Stimulated activated CD8-positive, alpha-beta memory T cell treated with anti-CD3 and anti-CD28 coated beads, Interleukin-4, amount 100 ng/mL, for 1 hour (primary cell): ENCODE measurements around the gene FBN3.
"Not testable (repeated sequence)": the region's sequence is repeated elsewhere in the genome, so short reads cannot be mapped to it uniquely, and the experiment has no call there.

Experiments used
- DNase-seq, 2 donors: peaks; one replicate each; pipeline ENCODE4 v3.0.0-alpha.2; 2020; ENCODE audit warnings: low read depth in 2 of 2, low spot score in 1 of 2

FBN3 gene

DNA sequence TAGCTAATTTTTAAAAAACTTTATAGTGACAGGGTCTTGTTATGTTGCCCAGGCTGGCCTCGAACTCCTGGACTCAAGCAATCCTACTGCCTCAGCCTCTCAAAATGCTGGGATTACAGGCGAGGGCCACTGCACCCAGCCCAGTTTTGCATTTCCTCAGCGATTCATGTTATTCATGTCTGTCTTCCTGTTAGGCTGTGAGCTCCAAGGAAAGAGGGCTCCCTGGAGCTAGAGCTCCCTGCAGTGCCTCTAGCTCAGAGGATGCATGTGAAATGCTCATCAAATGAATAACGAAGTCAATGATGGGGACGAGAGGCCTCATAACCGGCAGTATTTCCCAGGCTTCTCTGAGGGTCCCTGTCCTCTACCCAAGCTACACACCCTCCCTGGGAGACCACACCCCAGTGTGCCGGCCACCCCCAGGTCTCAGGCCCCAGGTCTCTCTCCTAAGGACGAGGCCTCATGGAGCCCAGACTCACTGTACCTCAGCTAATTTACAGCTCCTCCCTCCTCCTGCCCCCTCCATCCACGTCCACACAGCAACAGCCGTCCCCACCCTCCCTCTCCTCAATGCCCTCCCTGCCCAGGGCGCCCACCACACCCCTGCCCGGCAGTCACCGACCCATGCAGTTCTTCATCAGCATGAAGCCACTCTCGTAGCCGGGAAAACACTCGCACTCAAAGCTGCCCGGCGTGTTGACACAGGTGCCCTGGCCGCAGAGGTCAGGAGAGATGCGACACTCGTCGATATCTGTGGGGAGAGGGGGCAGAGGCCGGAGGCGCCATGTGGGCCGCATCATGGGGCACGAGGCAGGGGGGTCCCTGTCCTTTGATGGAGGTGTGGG is 28.5 kb downstream of the FBN3 start:
- DNase-seq = no peak

DNA sequence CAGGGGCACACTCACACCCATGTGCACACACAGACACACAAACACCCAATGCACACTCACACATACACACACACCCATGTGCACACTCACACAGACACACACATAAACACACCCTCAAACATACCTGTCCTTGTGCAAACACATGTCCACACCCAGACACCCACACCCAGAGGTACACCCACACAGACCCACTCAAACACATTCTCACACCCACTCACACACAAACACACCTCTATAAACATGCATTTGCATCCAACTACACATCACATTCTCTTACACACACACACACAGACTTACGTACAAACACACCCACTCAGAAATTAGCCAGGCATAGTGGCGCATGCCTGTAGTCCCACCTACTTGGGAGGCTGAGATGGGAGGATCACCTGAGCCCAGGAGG is 31.4 kb downstream of the FBN3 start:
- DNase-seq = no peak

DNA sequence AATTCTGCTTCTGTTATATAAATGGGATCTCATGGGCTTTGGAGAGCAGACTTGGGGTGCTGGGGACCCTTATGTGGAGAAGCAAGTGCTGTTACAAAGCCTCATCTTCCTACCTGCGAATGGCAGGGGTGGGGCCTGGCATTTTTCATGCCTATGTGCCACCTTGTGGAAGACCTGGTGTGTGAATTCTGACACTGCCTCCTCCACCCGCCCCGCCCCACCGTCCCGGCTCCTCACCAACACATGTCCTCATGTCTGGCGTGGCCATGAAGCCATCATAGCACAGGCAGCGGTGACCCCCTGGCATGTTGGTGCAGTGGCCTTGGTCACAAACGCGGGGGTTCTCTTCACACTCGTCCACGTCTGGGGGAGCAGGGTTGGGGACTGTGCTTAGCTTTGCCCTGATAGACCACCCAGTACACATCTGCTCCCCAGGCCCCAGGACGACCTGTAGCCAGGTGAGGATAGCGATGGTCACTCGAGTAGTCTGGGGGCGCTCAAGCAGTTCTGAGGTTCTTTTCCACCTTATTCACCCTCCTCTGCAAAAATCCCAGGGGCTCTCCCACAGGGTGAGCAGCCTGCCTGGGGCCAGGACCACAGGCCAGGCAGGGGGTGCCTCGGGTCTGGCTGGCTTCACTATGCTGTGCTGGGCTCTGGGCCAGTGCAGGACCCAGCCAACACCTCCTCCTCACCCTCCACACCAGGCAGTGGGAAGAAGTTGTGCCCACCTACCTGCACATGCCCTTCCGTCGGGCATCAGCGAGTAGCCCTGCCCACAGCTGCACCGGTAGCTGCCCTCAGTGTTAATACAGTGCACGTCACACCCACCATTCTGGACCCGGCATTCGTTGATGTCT is 32.7 kb downstream of the FBN3 start:
- no peak for DNase-seq

DNA sequence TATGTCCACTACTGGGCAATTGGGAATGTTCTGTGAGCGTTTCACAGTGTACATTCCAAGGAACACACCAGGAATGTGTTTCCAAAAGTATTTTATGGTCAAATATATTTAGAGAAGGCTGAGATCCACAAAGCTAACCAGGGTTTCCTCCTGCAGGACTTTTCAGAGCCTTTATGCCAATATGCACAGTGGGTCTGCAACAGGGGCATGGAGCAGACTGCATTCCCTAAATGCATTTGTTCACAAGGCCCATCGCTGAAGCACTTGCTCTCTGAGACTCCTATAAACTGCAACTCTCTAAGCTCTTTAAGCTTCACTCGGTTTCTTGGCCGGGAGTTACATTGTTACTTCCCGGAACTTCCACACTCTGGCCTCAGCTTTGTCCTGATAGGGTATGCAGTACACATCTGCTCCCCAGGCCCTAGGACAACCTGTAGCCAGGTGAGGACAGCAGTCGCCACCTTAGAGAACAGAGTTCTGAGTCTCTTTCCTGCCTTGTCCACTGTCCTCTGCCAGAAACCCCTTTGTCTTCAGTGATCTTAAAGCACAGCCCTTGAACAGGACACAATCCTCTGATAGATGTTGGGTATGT is 33.5 kb downstream of the FBN3 start:
- DNase-seq = no peak

DNA sequence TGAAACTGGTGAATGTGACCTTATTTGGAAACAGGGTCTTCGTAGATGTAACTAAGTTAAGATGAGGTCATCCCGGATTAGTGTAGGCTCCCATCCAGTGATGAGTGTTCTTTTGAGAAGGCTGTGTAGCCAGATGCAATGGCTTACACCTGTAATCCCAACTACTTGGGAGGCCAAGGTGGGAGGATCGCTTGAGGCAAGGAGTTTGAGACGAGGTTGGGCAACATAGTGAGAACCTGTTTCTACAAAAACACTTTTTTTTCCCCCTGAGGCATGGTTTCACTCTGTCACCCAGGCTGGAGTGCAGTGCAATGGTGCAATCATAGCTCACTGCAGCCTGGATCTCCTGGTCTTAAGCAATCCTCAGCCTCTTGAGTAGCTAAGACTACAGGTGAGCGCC is 36.4 kb downstream of the FBN3 start:
- DNase-seq = no peak

DNA sequence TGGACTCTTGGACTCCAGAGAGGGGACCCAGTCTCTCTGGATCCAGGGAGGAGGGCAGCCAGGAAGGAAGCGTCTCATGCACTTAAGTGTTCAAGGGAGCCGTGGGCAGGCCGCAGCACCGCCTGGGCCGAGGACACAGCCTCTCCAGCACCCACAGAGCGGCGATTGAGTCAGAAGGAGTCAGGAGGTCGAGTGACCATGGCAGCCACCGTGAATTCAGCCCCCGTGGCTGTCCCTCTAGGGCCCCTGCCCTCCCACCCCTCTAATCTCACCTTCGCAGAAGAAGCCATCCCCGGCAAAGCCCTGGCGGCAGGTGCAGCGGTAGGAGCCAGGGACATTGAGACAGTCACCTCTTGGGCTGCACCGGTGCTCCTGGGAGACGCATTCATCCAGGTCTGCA is 38.0 kb downstream of the FBN3 start:
- DNase-seq = no peak

DNA sequence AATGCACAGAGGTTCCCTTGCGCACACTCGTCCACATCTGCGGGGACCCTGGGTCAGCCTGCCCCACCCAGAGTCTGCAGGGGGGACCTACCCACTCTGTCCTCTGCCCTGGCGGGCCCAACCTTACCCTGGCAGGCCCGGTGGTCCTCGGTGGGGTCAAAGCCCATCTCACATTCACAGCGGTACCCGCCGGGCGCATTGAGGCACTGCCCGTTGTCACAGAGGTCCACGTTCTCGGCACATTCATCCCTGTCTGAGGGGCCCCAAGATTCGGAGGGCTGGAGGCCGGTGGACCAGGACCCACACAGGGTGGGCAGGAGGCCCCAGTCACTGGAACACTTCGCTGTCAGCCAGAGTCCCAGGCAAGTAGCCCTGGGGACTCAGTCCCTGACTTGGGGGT is 38.5 kb downstream of the FBN3 start:
- DNase-seq = no peak

DNA sequence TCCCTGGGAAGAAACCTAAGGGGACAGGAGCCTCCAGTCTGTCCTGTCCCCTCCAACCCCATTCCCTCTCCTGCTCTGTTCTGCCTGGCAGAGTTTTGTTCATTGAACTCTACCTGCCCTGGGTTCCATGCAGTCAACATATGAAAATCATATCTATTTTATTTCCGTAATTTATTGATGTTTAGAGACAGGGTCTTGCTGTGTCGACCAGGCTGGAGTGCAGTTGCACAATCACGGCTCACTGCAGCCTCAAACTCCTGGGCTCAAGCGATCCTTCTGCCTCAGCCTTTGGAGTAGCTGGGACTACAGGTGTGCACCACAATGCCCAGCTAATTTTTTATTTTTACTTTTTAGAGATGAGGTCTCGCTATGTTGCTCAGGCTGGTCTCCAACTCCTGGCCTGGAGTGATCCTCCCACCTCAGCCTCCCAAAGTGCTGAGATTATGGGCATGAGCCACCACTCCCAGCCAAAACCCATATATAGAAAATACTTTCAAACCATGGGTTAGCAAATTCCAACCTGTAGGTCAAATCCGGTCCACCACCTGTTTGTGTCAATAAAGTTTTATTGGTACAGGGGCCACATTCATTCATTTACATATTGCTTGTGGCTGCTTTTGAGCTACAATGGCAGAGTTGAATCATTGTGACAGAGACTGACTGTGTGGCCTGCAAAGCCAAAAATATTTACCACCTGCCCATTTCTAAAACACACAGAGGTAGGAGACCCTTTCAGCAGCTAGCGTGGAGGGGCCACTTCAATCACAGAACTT is 39.3 kb downstream of the FBN3 start:
- DNase-seq = no peak

DNA sequence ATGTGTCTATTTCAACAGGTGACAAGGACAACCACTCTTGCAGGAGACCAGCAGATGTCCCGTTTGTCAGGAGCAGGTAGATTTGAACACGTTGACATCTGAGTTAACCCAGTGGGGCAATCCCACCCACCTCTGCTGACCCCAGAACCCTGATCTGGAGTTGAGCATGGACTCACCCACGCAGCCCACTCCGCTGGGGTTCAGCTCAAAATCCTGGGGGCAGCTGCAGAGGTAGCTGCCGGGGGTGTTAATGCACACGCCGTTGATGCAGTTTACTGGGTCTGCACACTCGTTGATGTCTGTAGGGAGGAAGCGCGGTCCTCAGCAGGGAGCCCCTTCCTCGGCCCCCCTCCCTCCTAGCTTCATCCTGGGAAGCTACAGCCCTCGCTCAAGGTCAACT is 39.9 kb downstream of the FBN3 start:
- no peak for DNase-seq

DNA sequence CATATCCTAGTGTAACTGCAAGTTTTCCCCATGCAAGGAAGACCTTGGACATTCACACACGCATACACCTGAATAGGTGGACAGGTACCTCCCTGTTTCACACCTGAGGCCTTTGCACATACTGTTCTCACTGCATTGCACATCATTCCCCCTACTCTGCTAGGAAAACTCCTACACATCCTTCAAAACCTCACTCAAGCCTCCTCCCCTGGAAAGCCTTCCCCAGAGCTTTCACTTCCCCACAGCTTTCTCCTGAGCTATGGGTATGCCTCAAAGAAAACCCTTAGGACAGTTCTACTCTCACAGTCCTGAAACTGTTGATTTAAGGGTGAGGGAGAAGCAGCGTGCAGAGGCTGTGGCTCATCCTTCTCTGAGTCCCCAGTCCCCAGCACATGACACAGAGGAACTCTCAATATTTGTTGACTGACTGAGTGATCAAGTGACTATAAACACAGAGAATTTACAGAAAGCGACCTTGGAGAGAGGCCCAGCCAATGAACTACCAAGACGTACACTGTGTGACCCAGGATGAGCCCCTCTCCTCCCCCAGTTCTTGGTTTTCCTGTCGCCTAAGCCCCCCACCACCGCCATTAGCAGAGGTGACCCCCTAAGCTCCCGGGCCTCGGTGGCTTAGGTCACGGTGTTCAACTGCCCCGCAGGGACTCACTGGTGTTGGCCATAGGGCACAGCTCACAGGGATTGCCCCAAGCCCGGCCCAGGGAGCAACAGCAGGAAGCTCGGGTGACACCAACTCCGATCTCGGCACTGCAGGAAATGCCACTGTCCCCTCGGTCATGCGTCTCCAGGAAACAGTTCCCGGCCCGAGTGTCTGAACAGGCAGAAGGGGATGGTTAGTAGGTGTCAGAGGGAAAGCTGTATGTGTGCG is 40.6 kb downstream of the FBN3 start:
- no peak for DNase-seq

DNA sequence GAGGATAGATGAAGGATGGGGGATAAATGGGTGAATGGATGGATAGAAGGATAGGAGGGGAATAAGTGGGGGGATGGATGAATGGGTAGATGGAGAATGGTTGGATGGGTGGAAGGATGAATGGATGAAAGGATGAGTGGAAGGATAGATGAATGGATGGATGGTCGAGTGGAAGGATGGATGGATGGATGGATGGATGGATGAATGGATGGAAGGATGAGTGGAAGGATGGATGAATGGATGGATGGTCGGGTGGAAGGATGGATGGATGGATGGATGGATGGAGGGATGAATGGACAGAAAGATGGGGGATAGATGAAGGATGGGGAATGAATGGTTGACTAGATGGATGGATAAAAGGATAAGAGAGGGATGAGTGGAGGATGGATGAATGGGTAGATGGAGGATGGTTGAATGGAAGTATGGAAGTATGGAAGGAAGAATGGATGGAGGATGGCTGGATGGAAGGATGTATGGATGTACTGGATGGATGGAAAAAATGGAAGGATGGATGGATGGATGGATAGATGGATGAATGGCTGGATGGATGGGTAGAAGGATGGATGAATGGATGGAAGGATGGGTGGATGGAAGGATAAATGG is 42.0 kb downstream of the FBN3 start:
- no peak for DNase-seq

DNA sequence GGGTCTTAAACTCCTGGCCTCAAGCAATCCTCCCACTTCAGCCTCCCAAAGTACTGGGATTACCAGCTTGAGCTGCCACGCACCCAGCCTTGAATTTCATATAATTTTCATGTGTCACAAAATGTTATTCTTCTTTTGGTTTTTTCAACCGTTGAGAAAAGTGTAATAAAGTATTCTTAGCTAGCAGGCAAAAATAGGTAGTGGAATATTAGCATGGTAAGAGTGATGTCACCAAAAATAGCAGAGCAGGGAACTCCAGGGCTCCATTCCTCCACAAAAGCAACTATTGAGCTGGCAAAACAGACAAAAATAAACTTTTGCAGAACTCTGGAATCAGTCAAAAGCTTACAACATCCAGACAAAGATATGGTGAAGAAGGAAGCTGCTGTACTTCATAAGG is 43.9 kb downstream of the FBN3 start:
- DNase-seq = no peak

DNA sequence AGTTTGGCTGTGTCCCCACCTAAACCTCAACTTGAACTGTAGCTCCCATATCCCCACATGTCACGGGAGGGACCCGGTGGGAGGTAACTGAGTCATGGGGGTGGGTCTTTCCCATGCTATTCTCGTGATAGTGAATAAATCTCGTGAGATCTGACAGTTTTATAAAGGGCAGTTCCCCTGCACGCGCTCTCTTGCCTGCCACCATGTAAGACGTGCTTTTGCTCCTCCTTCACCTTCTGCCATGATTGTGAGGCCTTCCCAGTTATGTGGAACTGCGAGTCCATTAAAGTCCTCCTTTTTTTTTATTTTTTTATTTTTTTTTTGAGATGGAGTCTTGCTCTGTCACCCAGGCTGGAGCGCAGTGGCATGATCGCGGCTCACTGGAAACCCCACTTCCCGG is 47.5 kb downstream of the FBN3 start:
- DNase-seq = not testable (repeated sequence)

DNA sequence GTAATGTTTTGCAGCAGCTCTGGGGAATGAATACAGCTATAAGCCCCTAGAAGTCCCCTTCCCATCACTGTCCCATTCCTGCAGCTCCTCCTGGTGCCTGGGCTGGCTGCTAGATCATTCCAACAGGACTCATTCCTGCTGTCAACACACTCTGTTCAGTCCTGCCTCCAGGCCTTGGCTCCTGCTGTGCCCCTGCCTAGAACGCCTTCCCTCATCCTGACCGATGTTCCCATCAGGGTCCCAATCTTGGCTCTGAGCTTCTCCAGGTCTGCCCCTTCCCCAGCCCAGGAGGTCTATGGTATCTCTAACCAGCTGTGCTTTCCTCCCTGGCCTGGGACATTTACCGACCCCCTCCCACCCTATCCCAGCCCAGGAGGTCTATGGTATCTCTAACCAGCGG is 48.1 kb downstream of the FBN3 start:
- no peak for DNase-seq

DNA sequence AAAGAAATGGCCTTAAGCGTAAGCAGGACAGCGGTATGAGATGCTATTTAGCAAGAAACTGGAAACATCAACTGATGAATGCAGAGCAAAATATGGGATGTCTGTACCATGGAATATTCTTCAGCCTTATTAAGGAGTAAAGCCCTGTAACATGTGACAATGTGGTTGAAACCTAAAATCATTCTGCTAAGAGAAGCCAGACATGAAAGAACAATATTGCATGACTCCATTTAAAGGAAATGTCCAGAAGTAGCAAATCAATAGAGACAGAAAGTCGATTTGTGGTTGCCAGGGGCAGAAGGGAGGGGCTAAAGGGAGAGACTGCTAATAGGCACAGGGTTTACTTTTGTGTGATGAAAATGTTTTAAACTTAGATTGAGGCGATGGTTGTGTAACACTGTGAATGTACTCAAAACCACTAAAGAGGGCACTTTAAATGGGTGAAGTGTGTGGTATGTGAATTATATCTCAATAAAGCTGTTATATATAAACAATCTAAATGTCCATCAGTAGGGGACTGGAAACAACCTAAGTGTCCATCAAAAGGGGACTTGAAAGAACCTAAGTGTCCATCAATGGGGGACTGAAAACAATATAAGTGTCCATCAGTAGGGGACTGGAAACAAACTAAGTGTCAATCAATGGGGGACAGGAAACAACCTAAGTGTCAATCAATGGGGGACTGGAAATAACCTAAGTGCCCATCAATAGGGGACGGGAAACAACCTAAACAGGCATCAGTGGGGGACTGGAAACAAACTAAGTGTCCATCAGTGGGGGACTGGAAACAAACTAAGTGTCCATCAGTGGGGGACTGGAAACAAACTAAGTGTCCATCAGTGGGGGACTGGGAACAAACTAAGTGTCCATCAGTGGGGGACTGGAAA is 51.5 kb downstream of the FBN3 start:
- DNase-seq = no peak

DNA sequence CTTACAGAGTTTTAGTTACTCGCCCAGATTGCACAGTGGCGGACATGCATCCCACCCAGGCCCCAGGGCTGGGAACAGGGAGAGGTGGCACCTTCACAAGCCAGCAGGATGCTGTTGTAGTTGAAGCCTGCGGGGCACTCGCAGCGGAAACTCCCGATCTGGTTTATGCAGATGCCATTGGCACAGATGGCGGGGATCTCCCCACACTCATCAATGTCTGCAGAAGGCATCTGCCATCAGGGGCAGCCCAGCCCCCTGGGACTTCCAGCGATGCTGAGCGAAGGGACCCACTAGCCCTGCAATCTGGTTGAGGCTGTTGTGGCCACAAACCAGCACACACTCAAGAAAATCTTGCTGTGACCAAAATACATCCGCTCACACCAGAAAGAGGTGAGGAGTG is 52.2 kb downstream of the FBN3 start:
- DNase-seq = no peak

DNA sequence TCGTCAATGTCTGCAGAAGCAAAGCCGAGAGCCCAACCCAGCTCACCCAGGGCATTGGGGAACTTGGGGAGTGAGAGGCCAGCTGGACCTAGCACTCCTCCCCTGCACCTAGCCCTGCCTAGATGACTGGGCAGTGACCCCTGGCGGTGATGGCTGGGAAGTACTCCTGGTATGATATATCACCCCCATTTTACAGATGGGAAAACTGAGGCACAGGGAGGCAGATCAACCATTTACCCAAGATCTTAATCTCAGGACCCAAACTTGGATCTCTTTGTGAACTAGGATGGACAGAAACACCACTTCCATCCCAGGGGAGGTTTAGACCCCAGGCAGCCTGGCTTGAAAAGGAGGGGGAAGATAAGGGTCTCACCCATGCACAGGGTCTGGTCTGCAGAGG is 53.3 kb downstream of the FBN3 start:
- DNase-seq = no peak

DNA sequence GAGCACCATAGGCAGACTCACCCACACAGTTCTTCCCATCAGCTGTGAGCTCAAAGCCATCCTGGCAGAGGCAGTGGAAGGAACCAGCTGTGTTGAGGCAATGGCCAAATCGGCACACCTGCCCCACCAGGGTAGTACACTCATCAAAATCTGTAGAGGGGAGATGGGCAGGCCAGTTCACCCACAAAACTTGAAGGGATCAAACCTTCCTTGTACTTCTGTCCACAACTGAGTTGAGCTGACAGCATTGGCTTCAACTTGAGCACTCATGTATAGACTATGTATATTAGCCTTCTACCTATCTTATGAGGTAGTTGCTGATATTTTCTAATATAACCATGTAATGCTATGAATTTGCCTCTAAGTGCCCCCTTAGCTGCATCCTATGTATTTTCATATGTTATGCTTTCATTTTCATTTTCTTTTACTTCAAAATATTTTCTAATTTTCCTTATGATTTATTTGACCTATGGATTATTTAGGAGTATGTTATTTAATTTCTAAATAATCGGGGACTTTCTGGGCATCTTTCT is 54.0 kb downstream of the FBN3 start:
- no peak for DNase-seq

DNA sequence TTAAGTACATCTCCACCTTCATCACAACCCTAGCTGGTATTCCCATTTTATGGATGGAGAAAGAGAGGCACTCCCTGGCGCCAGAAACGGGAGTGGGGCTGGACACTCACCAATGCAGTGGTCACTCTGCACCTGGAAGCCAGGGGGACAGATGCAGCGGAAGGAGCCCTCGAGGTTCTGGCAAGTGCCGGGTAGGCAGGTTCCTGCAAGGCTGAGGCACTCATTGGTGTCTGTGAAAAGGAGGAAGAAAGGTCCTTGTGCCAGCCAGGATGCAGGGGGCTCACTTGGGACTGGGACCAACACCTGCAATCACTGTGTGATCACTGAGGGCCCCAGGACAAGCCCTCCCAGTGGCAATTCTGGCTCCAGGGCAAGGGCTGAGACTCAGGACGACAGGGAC is 55.1 kb downstream of the FBN3 start:
- no peak for DNase-seq
